NCI-H1092 treated with DMSO at 0.1 percent for 48 hours (cell line): ENCODE data around the gene SAMD4B.
"Not testable (repeated sequence)": the region's sequence is repeated elsewhere in the genome, so short reads cannot be mapped to it uniquely, and the experiment has no call there.

Experiments used
- DNase-seq: peaks from one replicate; lab custom pipeline; 2025; lab: John Stamatoyannopoulos, UW

The SAMD4B gene

GRCh38 chr19:39341719-39342604 is at the start of gene SAMD4B:
Gene SAMD4B, plus strand, starts transcription at chr19:39342421. Its CDS starts 14,473 bp downstream, at chr19:39356894.
- peak; percentile 92 for DNase-seq

- no peak for DNase-seq
Measured at GRCh38 chr19:39293394-39293793, 48.8 kb upstream of the SAMD4B start.

GRCh38 chr19:39296055-39296645 is 46.1 kb upstream of the SAMD4B start, which contains the start of gene IFNL1:
Gene IFNL1, plus strand, starts transcription at chr19:39296407. Its CDS starts 15 bp downstream, at chr19:39296422.
- no peak for DNase-seq

GRCh38 chr19:39296906-39297305 is 45.3 kb upstream of the SAMD4B start:
- DNase-seq = no peak

GRCh38 chr19:39297931-39298634 is 44.1 kb upstream of the SAMD4B start:
- no peak for DNase-seq

- DNase-seq = no peak
Measured at GRCh38 chr19:39299404-39299803, 42.8 kb upstream of the SAMD4B start.

GRCh38 chr19:39299832-39300231 is 42.4 kb upstream of the SAMD4B start:
- DNase-seq = no peak

- DNase-seq = no peak
Measured at GRCh38 chr19:39301021-39301420, 41.2 kb upstream of the SAMD4B start.

GRCh38 chr19:39301562-39301961 is 40.7 kb upstream of the SAMD4B start:
- no peak for DNase-seq

GRCh38 chr19:39303373-39304184 is 38.6 kb upstream of the SAMD4B start:
- DNase-seq = no peak

GRCh38 chr19:39304185-39304513 is 38.1 kb upstream of the SAMD4B start:
- DNase-seq = no peak

- no peak for DNase-seq
Measured at GRCh38 chr19:39304701-39305571, 37.3 kb upstream of the SAMD4B start.

- DNase-seq = no peak
Measured at GRCh38 chr19:39306075-39306474, 36.1 kb upstream of the SAMD4B start.

GRCh38 chr19:39307046-39307821 is 35.0 kb upstream of the SAMD4B start:
- no peak for DNase-seq

- no peak for DNase-seq
Measured at GRCh38 chr19:39307822-39308530, 34.2 kb upstream of the SAMD4B start.

GRCh38 chr19:39308531-39309304 is 33.5 kb upstream of the SAMD4B start:
- no peak for DNase-seq

- not testable (repeated sequence) for DNase-seq
Measured at GRCh38 chr19:39309305-39309670, 32.9 kb upstream of the SAMD4B start.

GRCh38 chr19:39310558-39311311 is 31.5 kb upstream of the SAMD4B start:
- no peak for DNase-seq
